ENCODE results near the gene FYN. TPM values are rescaled to one million over a fixed set of nuclear protein-coding genes. Genes with fewer than 3 reads are reported as not detected.

Gene FYN
- total and polyA plus RNA-seq, 10 of the 15 experiments (the other 5 are each of a cell fraction or from before 2014, with no cell fraction given): 51.4 to 247 (median 138) TPM

DNA sequence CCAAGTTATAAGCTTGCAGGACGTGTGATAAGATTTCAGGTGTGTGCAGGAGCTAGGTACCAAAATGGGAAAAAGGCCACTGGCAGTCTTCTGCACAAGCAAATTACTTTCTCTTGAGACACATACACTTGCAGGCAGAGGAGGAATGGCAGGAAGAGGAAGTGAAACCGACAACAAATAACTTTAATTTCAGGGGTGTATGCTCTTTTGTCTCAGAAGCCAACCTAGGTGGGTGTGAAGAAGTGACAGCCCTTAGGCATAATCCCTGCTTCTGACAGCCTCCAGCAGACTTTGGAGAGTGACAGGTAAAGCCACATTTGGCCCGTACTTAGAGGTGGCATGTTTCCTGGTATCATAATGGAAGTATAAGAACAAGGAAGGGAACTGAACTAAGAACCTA is 148.7 kb downstream of the FYN start (continued):
- TF ChIP-seq, protein P1, sequence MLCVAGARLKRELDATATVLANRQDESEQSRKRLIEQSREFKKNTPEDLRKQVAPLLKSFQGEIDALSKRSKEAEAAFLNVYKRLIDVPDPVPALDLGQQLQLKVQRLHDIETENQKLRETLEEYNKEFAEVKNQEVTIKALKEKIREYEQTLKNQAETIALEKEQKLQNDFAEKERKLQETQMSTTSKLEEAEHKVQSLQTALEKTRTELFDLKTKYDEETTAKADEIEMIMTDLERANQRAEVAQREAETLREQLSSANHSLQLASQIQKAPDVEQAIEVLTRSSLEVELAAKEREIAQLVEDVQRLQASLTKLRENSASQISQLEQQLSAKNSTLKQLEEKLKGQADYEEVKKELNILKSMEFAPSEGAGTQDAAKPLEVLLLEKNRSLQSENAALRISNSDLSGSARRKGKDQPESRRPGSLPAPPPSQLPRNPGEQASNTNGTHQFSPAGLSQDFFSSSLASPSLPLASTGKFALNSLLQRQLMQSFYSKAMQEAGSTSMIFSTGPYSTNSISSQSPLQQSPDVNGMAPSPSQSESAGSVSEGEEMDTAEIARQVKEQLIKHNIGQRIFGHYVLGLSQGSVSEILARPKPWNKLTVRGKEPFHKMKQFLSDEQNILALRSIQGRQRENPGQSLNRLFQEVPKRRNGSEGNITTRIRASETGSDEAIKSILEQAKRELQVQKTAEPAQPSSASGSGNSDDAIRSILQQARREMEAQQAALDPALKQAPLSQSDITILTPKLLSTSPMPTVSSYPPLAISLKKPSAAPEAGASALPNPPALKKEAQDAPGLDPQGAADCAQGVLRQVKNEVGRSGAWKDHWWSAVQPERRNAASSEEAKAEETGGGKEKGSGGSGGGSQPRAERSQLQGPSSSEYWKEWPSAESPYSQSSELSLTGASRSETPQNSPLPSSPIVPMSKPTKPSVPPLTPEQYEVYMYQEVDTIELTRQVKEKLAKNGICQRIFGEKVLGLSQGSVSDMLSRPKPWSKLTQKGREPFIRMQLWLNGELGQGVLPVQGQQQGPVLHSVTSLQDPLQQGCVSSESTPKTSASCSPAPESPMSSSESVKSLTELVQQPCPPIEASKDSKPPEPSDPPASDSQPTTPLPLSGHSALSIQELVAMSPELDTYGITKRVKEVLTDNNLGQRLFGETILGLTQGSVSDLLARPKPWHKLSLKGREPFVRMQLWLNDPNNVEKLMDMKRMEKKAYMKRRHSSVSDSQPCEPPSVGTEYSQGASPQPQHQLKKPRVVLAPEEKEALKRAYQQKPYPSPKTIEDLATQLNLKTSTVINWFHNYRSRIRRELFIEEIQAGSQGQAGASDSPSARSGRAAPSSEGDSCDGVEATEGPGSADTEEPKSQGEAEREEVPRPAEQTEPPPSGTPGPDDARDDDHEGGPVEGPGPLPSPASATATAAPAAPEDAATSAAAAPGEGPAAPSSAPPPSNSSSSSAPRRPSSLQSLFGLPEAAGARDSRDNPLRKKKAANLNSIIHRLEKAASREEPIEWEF (IDR thresholded peaks at IDR 0.05; ENCODE audit: insufficient replicate concordance, low read depth, low read length): no peak
- TF ChIP-seq BMI1 (IDR thresholded peaks at IDR 0.05; ENCODE audit: borderline replicate concordance): no peak; the same call in 1 of the 2 replicates
- TF ChIP-seq SMAD5 (IDR thresholded peaks at IDR 0.05; ENCODE audit: low read depth): no peak
- TF ChIP-seq, protein P2, sequence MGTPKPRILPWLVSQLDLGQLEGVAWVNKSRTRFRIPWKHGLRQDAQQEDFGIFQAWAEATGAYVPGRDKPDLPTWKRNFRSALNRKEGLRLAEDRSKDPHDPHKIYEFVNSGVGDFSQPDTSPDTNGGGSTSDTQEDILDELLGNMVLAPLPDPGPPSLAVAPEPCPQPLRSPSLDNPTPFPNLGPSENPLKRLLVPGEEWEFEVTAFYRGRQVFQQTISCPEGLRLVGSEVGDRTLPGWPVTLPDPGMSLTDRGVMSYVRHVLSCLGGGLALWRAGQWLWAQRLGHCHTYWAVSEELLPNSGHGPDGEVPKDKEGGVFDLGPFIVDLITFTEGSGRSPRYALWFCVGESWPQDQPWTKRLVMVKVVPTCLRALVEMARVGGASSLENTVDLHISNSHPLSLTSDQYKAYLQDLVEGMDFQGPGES (IDR thresholded peaks at IDR 0.05): no peak
- TF ChIP-seq MXI1 (IDR thresholded peaks at IDR 0.05; ENCODE audit: low read depth, low read length): 0 out of 2 replicates have a peak, but pooled peaks have one; percentile 29
- TF ChIP-seq, protein P3, sequence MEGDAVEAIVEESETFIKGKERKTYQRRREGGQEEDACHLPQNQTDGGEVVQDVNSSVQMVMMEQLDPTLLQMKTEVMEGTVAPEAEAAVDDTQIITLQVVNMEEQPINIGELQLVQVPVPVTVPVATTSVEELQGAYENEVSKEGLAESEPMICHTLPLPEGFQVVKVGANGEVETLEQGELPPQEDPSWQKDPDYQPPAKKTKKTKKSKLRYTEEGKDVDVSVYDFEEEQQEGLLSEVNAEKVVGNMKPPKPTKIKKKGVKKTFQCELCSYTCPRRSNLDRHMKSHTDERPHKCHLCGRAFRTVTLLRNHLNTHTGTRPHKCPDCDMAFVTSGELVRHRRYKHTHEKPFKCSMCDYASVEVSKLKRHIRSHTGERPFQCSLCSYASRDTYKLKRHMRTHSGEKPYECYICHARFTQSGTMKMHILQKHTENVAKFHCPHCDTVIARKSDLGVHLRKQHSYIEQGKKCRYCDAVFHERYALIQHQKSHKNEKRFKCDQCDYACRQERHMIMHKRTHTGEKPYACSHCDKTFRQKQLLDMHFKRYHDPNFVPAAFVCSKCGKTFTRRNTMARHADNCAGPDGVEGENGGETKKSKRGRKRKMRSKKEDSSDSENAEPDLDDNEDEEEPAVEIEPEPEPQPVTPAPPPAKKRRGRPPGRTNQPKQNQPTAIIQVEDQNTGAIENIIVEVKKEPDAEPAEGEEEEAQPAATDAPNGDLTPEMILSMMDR (IDR thresholded peaks at IDR 0.05 in 2 of 3, conservative IDR thresholded peaks at IDR 0.05 in 1 of 3; ENCODE audit: control insufficient read depth in 2 of 3, extremely low read depth in 1 of 3, insufficient read depth in 1 of 3, low read depth in 3 of 3, low read length in 3 of 3): no peak
- TF ChIP-seq SMAD1 (IDR thresholded peaks at IDR 0.05; ENCODE audit: low read depth, partially characterized antibody): peak; percentile 30
- no peak for TF ChIP-seq CBX3 (IDR thresholded peaks at IDR 0.05; ENCODE audit: borderline replicate concordance, low read depth)
- TF ChIP-seq, protein P4, sequence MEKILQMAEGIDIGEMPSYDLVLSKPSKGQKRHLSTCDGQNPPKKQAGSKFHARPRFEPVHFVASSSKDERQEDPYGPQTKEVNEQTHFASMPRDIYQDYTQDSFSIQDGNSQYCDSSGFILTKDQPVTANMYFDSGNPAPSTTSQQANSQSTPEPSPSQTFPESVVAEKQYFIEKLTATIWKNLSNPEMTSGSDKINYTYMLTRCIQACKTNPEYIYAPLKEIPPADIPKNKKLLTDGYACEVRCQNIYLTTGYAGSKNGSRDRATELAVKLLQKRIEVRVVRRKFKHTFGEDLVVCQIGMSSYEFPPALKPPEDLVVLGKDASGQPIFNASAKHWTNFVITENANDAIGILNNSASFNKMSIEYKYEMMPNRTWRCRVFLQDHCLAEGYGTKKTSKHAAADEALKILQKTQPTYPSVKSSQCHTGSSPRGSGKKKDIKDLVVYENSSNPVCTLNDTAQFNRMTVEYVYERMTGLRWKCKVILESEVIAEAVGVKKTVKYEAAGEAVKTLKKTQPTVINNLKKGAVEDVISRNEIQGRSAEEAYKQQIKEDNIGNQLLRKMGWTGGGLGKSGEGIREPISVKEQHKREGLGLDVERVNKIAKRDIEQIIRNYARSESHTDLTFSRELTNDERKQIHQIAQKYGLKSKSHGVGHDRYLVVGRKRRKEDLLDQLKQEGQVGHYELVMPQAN (conservative IDR thresholded peaks at IDR 0.05): no peak
- TF ChIP-seq CREM (IDR thresholded peaks at IDR 0.05; ENCODE audit: low read depth): peak; percentile 70; the same call in 1 of the 2 replicates
- TF ChIP-seq NR2F1 (conservative IDR thresholded peaks at IDR 0.05): no peak
- TF ChIP-seq EP300 (IDR thresholded peaks at IDR 0.05; ENCODE audit: borderline replicate concordance in 1 of 2, control insufficient read depth in 1 of 2, low read depth in 2 of 2, low read length in 2 of 2): peak; percentile 59 to 87; a peak in 3 of 4 replicates
- peak; percentile 84 for TF ChIP-seq ZNF24 (IDR thresholded peaks at IDR 0.05)
- TF ChIP-seq RB1 (IDR thresholded peaks at IDR 0.05; ENCODE audit: borderline replicate concordance): no peak
- TF ChIP-seq POU2F2 (IDR thresholded peaks at IDR 0.05; ENCODE audit: borderline replicate concordance, low read depth, low read length): 0 out of 3 replicates have a peak, but pooled peaks have one; percentile 60
- TF ChIP-seq ETV6 (conservative IDR thresholded peaks at IDR 0.05 in 1 of 2, IDR thresholded peaks at IDR 0.05 in 1 of 2; ENCODE audit: borderline replicate concordance in 1 of 2, low read depth in 1 of 2): peak in 1 of 2 experiments; percentile 87; a peak in 2 of 4 replicates
- TF ChIP-seq, protein P5, sequence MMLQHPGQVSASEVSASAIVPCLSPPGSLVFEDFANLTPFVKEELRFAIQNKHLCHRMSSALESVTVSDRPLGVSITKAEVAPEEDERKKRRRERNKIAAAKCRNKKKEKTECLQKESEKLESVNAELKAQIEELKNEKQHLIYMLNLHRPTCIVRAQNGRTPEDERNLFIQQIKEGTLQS (IDR thresholded peaks at IDR 0.05; ENCODE audit: borderline replicate concordance, extremely low read depth, low read depth, low read length): no peak
- TF ChIP-seq POLR2AphosphoS2 (IDR thresholded peaks at IDR 0.05; ENCODE audit: low read depth, low read length): no peak
- no peak for TF ChIP-seq ZNF274 (IDR thresholded peaks at IDR 0.05; ENCODE audit: insufficient read depth, insufficient read length)
